NCI-H2196 (cell line): ENCODE results near the gene TRAF3.
A peak's percentile ranks its signal among the peaks of the same experiment; 100 is the strongest.
"Not testable (repeated sequence)": the region's sequence is repeated elsewhere in the genome, so short reads cannot be mapped to it uniquely, and the experiment has no call there.

Experiments
- DNase-seq: peaks from one replicate; lab custom pipeline; 2025; ENCODE audit not compliant: unreplicated experiment; lab: John Stamatoyannopoulos, UW

TRAF3 gene

GRCh38 chr14:102804858-102805257 lies 27.6 kb downstream of the TRAF3 start:
- no peak for DNase-seq

DNA sequence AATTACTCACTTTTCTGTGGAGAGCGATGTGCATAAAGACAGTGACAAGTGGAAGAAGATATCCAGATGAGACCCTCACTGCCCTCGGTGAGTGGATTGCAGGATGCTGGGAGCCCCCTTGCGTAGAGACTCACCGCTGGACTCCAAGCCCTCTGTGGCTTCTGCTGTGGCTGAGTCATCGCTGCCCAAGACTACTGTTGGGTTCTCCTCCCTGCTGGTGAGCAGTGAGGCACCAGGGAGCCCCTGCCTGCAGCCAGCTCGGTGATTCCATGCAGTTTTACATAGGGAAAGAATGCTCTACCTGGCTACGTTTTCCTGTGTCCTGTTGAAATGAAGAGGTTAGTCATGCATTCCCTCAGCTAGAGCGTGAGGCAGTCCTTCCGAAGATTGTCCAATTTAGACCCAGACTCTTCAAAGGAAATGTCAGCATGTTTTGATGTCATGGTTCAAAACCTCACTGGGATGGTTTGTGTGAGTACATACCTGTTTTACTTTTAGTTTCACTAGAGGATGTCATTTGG lies 28.2 kb downstream of the TRAF3 start:
- DNase-seq = no peak

GRCh38 chr14:102805941-102806340 lies 28.7 kb downstream of the TRAF3 start:
- DNase-seq = no peak

GRCh38 chr14:102806447-102806846 lies 29.2 kb downstream of the TRAF3 start:
- DNase-seq = no peak

GRCh38 chr14:102807013-102807406 lies 29.8 kb downstream of the TRAF3 start:
- DNase-seq = no peak

- no peak for DNase-seq
Observed at GRCh38 chr14:102809870-102810269, 32.6 kb downstream of the TRAF3 start.

DNA sequence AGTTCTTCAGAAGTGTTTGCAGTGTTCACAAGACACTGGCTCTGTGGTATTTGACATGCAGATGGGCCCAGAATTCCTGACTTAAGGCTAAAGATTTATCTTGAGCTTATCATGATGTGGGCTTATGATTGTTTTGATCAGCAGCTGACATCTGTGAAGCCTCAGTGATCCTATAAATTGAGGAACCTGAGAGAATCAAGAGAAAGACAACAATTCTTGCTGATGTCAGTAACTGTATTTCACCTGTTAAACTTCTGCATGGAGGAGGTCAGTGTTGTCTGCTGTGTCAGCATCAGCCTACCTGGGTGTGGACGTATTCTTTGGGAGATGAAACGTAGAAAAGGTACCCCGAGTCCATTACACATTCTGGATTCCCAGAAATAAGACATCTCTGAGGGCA lies 33.3 kb downstream of the TRAF3 start:
- no peak for DNase-seq

- no peak for DNase-seq
Observed at GRCh38 chr14:102811254-102811963, 34.2 kb downstream of the TRAF3 start.

GRCh38 chr14:102811971-102812370 lies 34.7 kb downstream of the TRAF3 start:
- DNase-seq = no peak

GRCh38 chr14:102813691-102814090 lies 36.4 kb downstream of the TRAF3 start:
- no peak for DNase-seq

- DNase-seq = no peak
Observed at GRCh38 chr14:102817318-102817717, 40.1 kb downstream of the TRAF3 start.

GRCh38 chr14:102817942-102818940 lies 41.0 kb downstream of the TRAF3 start:
- no peak for DNase-seq

GRCh38 chr14:102819176-102819628 lies 42.0 kb downstream of the TRAF3 start:
- DNase-seq = peak; percentile 15

DNA sequence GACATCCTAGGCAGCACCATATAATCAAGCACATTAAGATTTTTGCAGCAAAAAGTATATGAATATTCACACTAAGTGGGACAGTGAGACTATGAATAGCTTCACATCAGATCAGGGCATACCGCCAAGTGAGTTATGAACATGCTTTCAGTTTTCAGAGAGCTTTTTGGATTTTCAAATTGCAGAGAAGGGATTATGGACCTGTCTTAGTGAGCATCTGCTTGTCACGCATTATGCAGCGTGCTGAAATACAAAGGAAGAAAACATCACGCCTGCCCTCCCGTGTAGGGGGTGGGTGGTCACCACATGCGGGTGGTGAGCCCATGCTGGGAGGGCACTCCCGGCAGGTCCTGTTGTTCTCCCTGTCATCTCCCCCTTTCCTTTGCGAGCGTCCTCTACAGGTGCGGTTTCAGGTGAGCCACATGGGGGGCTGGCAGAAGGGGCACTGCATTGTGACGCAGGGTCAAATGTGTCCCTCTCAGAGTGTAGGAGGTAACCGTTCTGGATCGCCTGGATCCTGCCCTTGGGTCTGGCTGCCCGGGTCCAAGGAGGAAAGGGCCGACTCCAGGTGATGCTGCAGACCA lies 42.6 kb downstream of the TRAF3 start:
- DNase-seq = no peak

- DNase-seq = no peak
Observed at GRCh38 chr14:102821252-102821651, 44.0 kb downstream of the TRAF3 start.

- no peak for DNase-seq
Observed at GRCh38 chr14:102822311-102822863, 45.1 kb downstream of the TRAF3 start.

- DNase-seq = not testable (repeated sequence)
Observed at GRCh38 chr14:102822887-102823286, 45.6 kb downstream of the TRAF3 start.

DNA sequence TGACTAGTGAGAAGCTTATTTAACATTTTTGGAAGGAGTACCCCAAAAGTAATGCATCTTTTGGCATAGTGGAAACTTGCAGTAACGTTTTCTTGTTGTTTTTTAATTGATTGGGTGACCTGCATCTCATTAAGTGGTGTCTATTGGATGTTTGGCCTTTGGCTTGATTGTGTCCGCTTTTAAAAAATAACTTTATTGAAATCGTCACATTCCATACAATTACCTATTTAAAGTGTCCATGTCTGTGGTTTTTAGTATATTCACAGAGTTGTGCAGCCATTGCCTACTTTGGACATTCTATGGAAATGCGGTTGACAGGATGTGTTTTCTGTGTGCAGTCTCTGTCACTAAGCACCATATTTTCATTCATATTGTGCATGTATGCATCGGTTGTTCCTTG lies 46.3 kb downstream of the TRAF3 start:
- no peak for DNase-seq

DNA sequence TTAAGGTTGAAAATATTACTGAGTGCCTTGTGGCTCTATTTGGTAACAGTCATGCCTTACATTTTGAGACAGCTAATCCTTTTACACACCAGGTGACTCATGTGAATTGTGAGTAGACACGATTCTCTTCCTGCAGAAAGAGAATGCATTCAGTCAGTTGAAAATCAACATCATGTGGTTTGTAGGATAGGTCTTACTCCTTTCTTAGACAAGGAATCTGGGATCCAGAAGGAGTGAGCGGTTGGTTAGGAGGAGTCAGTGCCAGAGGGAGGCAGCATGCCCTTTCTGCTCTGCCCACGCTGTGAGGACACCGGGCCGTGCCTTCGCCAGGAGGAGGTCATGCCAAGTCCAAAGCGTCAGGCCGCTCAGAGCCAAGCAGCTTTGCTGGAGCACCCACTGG lies 47.6 kb downstream of the TRAF3 start:
- DNase-seq = no peak

DNA sequence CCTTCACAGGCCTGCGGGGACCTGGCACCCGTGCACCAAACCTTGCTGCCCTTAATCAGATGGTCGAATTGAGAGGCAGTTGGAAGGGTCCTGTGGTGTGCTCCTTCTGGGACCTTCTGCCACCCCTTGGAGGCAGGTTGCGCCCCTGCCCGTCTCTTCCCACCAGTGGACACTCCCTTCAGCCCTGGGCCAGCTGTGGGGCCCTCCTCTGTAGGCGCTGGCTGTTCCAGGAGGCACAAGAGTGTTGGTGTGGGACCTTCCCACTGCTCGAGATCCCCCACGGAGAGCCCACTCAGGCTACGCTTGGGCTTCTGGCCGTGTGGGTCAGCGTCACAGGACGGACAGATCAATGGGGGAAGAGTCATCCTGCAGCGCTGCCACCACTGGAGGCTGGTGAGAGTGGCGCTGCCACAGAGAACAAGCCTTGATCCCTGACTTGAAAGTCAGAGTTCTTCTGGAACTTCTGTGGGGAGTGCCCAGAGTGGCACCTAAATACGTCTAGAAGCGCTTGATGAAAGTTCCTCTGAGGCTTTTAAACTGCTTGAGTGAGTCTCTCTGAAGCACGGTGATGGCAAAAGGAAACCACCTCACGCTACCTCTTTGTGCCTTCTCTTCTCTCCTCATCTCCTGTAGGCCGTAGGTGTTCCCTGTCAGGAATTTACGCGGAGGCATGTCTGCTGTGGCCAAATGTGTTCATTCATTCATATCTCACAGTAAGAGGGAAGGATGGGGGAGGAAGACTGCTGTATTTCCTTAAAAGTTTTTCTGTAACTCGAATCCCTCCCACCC lies 48.3 kb downstream of the TRAF3 start:
- DNase-seq = no peak
